HG02588 (cell line): Measurements from ENCODE around the gene PPP2R5C.
A peak's percentile ranks its signal among the peaks of the same experiment; 100 is the strongest.

Experiments used
- ATAC-seq: cut with Tn5 transposase; IDR thresholded peaks from one replicate; pipeline ENCODE4 v1.9.1; 2021; ENCODE audit warnings: mild to moderate bottlenecking, moderate library complexity; ENCODE audit not compliant: unreplicated experiment

PPP2R5C gene

DNA sequence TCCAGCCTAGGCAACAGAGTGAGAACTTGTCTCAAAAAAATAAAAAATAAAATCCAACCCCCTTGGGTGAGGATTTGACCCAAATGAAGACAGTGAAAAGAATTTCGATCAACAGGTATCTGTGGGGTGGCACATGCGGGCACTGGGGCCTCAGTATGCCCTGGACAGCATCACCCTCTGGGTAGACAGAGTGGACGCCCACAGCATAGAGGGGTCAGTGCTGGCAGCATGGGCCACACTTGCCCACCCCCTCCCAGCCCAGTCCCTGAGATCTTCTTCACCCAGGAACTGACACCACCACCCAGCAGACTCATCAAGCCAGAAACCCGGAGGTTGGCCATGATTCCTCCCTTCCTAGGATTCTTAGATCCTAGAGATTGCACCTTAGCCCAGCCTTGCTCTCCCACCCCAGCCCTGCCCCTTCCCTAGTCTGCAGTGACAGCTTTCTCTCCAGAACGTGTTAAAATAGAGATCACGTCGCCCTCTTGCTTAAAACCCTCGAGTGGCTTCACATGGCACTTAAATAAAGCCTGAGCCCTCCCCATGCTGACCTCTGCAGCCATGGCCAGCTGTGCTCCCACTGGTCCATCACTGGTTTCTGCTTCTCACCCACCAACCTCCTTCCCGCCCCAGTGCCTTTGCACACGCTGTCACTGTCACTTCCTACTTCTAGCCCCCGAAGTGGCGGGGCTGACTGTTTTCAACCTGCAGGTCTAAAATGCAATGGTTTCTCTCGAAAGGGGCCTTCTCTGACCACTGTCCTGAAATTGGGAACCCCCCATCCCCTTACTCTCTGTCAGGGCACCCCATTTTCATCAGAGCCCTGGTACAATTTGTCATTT, 176.6 kb downstream of the PPP2R5C start:
- ATAC-seq = no peak

DNA sequence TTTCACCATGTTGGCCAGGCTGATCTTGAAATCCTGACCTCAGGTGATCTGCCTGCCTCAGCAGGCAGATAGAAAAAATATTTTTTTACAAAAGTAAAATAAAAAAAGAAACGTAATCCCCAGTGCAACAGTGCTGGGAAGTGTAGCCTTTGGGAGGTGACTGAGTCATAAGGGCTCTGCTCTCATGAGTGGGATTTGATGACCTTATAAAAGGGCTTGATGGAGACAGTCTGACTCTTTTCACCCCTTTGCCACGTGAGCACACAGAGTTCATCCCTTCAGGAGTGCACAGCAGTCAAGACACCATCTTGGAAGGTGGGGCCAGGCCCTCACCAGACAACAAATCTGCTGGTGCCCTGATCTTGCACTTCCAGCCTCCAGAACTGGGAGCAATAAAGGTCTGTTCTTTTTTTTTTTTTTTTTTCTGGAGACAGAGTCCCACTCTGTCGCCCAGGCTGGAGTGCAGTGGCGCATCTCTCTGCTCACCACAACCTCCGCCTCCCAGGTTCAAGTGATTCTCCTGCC, 178.2 kb downstream of the PPP2R5C start:
- no peak for ATAC-seq

DNA sequence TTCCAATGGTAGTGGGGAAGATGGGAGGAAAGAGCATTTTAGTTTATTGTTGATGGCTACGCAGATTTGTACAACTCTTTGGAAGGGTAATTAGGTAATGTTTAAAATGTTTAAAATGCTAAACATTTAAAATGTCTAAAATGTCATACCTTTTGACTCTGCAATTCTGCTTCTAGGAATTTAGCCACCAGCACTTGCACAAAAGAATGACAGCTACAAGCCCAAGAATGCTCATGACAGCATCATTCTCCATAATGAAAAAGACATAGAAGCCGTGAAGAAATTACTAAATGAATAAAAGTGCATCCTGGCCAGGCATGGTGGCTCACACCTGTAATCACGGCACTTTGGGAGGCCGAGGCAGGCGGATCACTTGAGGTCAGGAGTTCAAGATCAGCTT, 182.9 kb downstream of the PPP2R5C start:
- no peak for ATAC-seq

DNA sequence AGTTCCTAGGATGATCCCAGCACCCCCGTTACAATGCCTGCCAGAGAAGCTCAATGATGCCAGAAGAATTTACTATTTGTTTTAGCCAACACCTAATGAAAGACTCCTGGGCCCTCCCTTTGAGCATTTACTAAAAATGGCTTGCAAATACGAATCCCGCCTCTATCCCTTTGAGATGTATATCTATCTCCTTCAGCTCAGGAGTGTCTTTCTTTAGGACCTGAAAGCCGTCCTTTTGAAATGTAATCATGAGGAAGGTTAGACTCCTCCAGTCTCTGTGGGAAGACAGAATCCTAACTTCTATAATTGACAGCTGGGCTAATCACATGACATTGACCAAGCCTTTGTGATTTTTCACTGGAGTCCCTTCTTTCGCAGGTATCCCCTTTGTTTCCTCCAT, 183.7 kb downstream of the PPP2R5C start:
- no peak for ATAC-seq

DNA sequence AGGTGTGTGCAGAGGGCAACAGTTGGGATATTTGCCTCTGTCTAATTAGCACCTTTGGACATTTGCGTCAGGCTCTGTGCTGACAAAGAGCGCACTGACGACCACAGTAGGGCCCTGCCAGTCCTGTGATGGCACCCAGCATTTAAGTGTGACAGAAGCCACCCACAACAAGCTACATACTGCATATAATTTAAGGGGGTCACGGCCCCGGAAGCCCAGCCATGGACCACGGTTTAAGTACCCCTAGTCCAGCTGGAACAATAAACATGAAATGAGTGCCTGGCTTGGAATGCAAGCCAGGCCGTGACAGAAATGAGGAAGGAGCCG, 186.0 kb downstream of the PPP2R5C start:
- peak; percentile 1 for ATAC-seq

DNA sequence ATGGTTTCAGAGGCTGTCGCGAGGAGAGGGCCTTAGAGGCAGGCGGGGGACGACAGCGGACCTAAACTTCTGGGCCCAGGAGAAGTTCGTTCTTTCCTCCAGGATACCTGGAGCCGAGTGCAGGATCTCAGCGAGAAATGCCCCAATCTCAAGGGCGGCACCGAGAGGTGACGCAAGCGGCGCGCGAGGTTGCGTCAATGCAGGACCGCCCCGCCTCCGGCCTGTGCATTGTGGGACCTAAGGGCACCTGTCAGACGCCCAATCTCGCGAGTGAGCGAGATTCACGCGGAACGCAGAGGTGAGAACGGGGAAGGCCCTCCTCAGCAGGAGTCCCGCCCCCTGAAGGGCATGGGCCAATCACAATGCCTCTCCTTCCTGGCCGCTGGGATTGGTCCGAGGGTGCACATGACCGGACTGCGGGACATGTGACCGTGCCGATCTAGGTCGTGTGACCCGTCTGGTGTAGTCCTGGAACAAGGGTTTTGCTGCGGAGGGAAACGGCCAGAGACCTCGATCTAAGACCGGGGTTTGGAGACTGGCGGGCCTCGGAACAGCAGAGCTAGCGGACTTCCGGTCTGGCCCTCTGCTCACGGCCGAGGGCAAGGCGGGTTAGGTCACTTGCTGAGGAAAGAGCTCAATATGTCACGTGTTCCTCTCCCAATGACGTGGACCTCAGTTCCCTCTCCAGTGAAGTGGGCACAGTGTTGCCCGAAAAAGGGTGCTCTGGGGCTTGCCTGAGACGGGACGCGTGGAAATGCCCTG, 186.6 kb downstream of the PPP2R5C start:
- peak; percentile 96 for ATAC-seq

DNA sequence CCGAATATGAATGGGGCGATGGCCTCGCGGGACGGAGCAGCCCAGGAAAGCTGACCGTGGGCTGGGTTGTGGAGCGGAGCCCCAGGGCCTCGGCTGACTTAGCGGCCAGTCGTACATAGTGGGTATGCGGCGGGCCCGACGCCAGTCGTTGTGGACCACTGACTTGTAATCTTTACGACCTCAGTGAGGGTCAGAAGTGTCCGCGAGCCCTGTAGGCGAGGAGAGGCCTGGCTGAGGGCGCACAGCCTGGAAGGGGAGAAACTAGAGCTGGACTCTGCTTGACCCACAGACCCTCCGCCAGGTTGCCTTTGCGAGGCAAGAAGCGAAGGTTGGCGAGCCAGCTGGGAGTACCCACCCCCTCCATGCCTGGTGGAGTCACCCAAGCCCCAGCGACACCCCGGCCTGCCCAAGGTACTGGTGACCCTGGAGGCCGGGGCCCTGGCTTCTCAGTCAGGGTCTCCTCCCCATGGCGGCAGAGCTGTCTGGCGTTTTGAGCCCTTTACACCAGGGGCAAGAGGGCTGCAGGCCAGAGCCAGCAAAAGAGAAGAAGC, 187.2 kb downstream of the PPP2R5C start:
- no peak for ATAC-seq

DNA sequence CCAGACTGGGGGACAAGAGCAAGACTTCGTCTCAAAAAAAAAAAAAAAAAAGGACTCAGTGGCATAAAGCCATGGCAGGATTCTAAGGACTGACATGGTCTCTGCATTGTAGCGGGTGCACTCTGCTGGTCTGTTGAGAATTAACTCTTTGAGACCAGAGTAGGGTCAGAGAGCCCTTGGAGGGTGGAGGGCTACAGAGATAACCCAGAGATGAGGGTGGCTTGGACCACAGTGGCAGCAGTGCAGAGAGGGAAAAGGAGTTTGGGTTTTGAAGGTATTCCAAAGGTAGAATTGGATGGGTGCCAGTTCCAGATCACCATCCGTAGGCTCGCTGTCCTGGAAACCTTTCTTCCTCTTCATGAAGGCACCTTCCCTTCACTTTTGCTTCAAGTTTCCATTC, 188.6 kb downstream of the PPP2R5C start:
- ATAC-seq = no peak

DNA sequence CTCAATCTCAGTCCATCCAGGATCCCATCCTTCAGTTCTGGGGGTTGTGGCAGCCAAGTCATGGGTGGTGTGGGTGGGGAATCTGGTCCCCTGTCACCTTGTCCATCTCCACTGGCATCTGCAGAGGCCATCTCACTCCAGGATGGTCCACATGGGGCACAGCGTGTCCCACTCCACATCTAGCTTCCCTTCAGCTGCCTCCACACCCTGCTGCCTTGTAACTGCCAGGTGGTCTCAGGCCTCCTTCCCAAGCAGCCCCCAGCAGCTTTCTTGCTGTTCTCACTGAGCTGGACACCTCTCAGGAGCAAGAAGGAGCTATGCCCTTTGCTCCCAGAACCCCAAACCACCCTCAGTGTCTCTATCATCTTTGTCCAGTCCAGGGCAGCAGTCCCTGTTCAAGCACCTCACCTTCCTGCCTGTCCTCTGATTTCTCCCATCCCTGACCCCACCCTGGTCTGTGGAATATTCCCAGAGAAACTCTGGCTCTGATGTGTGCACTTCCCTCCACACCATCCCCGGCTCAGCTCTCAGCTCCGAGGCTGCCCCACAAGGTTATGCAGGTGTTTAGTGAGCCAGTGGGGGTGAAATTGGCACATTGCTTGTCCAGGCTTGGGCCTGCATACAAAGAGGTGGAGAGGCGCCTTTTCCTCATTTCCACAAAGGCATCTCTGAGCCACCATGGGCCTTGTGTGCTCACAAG, 189.2 kb downstream of the PPP2R5C start:
- no peak for ATAC-seq

DNA sequence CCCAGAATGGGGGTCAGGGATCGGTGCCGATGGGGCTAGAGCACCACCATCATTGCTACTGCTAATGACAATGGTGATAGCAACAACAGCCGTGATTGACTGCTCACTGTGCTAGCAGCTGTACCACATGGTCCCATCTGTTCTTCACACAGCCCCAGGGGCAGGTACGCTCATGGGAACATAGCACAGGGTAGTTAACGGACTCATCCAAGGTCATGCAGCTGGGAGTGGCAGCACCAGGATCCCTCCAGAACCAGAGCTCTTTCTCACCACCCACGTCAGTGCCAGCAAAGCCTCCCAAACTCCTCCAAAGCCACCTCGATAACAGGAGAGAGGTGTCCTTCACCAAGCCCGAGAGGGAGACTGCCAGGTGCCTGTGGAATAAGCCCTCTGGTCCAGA, 191.6 kb downstream of the PPP2R5C start:
- no peak for ATAC-seq

DNA sequence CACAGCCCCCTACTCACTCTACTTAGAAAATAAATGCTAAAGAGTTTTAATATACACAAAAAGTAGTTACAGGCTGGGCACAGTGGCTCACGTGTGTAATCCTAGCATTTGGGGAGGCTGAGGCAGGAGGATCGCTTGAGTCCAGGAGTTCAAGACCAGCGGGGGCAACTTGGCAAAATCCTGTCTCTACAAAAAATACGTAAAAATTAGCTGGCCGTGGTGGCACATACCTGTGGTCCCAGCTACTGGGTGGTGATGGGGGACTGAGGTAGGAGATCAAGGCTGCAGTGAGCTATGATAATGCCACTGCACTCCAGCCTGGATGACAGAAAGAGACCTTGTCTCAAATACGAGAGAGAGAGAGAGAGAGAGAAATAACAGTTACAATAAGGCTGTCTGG, 193.0 kb downstream of the PPP2R5C start:
- no peak for ATAC-seq

DNA sequence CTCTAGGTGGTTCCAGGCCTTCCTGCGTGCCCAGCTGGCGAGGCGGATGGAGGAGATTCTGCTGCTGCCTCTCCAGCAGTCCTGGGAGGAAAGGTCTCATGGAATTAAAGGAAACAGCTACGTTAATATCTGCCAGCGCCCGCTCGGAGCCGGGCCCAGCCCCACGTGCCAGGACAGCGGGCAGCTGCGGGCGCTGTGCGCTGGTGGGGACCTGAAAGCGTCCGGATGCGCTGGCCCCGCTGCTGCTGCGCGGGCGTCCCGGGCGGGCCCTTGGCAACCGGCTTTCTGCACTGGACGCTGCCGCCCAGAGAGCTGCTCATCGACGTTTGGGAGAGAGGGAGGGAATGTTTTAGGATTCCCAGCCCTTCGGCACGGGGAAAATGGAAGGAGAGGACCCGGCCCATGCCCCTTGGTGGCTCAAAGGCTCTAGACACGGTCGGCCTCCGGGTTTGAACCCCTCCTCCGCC, 194.2 kb downstream of the PPP2R5C start:
- no peak for ATAC-seq

DNA sequence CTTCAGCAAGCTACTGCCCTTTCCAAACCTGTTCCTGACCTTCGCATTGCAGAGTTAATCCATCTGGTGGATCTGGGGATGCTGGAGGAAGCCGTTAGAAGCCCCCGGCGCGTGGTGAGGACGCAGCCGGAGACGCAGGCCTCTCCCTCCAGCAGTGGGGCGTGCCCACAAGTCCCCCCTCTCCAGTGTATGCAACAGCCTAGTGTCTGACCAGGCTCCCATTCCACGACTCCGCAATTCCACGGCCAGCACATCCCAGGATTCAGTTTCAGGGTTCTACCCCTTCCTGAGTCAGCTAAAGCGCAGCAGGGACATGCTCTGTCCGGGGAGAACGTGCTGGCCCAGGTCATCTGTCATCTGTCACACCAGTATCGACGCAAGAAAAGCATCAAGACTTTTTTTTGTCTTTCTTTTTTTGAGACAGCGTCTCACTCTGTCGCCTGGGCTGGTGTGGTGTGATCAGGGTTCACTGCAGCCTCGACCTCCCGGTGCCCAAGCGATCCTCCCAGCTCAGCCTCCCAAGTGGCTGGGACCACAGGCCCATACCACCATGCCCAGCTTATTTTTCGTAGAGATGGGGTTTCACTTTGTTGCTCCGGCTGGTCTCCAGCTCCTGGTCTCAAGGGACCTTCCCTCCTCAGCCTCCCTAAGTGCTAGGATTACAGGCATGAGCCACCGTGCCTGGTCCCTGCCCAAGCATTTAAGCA, 194.8 kb downstream of the PPP2R5C start:
- ATAC-seq = no peak

DNA sequence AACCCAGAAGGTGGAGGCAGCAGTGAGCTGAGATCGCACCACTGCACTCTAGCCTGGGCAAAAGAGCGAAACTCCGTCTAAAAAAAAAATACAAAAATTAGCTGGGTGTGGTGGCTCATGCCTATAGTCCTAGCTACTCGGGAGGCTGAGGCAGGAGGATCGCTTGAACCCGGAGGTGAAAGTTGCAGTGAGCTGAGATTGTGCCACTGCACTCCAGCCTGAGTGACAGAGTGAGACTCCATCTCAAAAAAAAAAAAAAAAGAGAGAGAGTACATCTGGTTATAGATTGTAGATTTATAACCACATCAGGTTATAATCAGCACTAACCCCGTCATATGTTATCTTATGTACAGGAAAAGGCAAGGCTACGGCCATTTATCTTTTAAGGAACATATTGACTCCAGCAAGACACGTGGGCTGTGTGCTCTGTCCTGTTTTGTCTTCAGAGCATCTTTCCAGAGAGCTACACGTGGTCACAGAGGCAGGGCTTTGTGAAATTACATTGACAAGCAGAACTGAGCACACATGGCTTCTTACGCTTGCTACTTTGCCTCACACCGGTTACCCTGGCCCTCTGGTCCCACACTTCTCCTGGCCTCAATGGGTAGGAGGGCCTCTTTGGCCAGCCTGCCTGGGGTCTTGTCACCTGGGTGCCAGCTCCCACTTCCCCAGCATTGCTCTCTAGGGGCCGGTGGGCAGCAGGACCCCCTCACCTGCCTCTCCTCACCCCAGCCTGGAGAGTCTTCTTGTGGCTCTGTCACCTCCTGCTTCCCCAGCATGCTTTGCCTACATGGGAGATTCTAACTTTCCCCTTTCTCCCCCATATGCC, 196.1 kb downstream of the PPP2R5C start:
- ATAC-seq = no peak

DNA sequence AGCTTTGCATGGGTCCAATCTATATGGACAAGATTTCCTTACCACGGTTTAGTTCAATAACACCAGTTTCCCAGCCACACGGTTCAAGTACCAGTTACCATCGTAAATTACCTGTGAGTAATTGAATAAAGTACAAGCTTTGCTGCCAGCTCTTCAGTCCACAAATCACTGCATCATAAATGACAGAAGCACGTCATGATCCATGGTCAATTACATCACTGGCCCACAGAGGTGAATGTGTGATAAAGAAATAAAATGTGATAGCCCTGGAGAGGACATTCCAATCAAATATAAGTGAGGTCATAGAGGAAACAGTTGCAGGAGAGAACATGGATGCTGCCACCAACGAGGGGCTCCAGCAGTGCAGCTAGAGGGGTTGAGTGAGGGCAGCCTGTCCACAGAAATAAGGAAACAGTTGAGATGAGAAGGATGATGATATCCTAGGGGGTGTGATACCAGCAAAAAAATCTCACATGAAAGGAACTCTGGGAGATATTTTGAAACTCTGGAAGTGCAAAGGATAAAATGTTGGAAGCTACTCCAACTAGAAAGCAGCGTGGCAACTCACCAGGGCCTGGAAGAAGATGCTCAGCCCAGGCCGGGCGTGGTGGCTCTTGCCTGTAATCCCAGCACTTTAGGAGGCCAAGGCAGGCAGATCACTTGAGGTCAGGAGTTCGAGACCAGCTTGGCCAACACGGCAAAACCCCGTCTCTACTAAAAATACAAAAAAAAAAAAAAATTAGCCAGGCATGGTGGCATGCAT, 197.1 kb downstream of the PPP2R5C start:
- no peak for ATAC-seq

DNA sequence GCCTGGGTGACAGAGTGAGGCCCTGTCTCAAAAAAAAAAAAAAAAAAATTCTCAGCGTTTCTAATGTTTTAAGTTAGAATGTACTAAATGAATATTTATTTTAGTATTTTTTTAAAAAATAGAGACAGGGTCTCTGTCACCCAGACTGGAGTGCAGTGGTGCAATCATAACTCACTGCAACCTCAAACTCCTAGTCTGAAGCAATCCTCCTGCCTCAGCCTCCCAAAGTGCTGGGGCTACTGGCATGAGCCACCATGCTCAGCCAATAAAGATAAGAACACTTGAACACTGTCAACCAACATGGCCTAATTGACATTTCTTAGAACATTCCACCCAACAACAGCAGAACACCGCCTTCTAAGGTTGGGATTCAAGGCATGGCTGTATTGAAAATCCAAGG, 197.8 kb downstream of the PPP2R5C start:
- no peak for ATAC-seq

DNA sequence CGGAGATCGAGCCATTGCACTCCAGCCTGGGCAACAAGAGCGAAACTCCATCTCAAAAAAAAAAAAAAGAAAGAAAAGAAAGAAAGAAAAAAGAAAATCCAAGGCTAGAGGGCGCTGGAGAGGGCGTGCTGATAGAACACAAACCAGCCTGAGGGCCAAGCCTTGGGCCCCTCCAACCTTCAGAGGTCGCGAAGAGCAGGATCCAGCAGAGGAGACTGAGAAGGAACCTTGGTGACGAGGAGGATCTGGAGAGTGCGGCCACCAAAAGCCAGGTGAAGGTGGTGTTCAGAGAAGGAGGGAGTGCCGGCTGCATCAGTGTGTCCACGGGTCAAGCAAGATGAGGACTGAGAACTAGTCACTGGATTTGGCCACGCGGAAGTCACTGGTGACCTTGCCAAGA, 198.7 kb downstream of the PPP2R5C start:
- ATAC-seq = no peak

DNA sequence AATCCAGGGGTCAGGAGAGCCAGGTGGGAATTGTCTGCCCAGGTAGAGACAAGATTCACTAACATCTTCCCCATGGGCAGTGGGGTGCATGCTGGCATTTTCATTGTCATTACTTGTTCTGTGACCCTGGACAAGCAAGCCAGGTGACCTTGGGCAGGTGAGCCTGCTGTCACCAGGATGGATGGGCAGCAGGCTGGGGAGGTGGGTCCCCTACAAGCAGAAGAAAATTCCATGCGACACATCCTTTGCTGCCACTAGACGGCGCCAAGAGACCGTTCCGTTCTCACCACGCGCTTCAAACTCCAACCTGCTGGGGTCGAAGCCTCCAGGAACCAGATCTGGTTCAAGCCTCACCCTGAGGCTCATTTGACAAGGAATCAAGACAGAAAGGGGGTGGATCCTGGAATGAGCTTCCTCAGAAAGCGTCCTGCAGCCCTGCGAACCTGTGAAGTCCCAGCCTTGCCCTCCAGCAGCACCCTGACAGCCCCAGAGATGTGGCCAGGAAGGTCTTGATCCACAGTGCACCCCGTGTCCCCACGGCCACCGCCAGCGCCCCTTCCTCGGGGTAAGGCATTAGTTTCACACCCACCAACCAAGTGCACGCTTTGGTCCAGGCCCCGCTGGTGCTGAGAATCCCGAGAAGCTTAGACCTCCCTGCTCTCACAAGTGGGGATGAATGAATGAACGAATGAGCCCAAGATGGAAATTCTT, 199.7 kb downstream of the PPP2R5C start:
- no peak for ATAC-seq
